Measurements from ENCODE around the gene CENPN. TPM values are rescaled to one million over a fixed set of nuclear protein-coding genes. Genes with fewer than 3 reads are reported as not detected.

CENPN gene
- total RNA-seq, 1 experiment from 2014 or later, result 63.1 TPM

DNA sequence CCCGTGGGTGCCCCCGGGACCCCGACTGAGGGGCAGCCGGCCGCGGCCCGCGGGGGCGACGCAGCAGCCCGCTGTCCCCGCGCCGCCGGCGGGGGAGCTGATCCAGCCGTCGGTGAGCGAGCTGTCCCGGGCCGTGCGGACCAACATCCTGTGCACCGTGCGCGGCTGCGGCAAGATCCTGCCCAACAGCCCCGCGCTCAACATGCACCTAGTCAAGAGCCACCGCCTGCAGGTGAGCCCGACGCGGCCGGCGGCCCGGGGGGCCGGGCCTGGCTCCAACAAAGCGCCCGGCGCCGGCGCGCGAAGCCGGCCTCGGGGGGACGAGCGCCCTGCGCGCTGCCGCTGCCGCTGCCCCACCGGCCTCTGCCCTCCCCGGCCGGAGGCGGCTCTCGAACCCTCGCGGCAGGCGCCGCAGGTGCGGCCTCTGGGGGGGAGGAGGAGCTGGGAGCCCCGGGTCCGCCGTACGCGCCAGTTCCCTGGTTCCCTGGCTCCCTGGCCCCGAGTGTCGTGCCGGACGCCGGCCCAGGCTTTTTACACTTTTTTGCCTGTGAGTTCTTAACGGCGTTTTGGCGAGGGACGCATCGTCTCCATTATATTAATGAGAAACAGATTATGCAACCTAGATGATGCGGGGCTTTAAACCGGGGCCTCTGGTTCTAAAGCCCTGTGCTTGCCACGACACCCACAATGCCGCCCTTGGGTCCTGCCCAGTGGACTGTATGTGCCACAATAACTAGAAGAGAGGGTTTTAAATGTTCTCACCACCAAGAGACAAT, 29.1 kb downstream of the CENPN start:
- no peaks in the 10 kb centered on the region for H3K27me3 ChIP-seq (ENCODE audit: low read length)
- peak overlapping the region; percentile 92 for H3K4me2 ChIP-seq (ENCODE audit: low read length)
- H3K9ac ChIP-seq (ENCODE audit: low read length), result peak overlapping the region; percentile 70
- ATAC-seq, result peak; percentile 56
- BruUV-seq (replicated peaks), result no TSS peak
- H3F3A ChIP-seq (ENCODE audit: low read length, unreplicated experiment), result no peaks in the 10 kb centered on the region
- ChIA-PET CTCF (interaction anchor here (0.6 to 1.3 kb wide), 9 partner anchors 31 to 1400 kb away, joined by 3 to 7 read pairs (median 3); partner anchors contain the start of gene C16orf46), POLR2A (ENCODE audit: unreplicated experiment) (interaction anchor here (0.6 kb wide), 2 partner anchors 29 to 181 kb away, joined by 3 to 21 read pairs; no protein-coding TSS in a partner anchor)
- H3K36me3 ChIP-seq (ENCODE audit: low read depth, low read length), result no peaks in the 10 kb centered on the region
- no peaks in the 10 kb centered on the region for H3K9me2 ChIP-seq (replicated peaks; ENCODE audit: low read length)
- no peak overlapping the region for H3K27ac ChIP-seq (ENCODE audit: low read length)
- intact Hi-C loops (cut with micrococcal nuclease), result loop anchor here (2.0 to 10.0 kb wide), 4 partner anchors 29 to 701 kb away; partner anchors contain the start of genes C16orf46, CENPN and CMC2
- TF ChIP-seq, protein P1, sequence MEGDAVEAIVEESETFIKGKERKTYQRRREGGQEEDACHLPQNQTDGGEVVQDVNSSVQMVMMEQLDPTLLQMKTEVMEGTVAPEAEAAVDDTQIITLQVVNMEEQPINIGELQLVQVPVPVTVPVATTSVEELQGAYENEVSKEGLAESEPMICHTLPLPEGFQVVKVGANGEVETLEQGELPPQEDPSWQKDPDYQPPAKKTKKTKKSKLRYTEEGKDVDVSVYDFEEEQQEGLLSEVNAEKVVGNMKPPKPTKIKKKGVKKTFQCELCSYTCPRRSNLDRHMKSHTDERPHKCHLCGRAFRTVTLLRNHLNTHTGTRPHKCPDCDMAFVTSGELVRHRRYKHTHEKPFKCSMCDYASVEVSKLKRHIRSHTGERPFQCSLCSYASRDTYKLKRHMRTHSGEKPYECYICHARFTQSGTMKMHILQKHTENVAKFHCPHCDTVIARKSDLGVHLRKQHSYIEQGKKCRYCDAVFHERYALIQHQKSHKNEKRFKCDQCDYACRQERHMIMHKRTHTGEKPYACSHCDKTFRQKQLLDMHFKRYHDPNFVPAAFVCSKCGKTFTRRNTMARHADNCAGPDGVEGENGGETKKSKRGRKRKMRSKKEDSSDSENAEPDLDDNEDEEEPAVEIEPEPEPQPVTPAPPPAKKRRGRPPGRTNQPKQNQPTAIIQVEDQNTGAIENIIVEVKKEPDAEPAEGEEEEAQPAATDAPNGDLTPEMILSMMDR (conservative IDR thresholded peaks at IDR 0.05; ENCODE audit: low read depth, low read length), result no peak
- no peak for TF ChIP-seq EZH2 (IDR thresholded peaks at IDR 0.05; ENCODE audit: low read length, unreplicated experiment)
- H3K79me2 ChIP-seq (ENCODE audit: low read length), result peaks cover 41% of the 10 kb centered on the region
- no peaks in the 10 kb centered on the region for H3K9me3 ChIP-seq (ENCODE audit: low read length)
- DNase-seq, result peak; percentile 3
- peak overlapping the region; percentile 94 for H3K4me3 ChIP-seq (ENCODE audit: low read length)
- H2AFZ ChIP-seq (ENCODE audit: low read length), result peak overlapping the region; percentile 59
- H4K20me1 ChIP-seq (ENCODE audit: low read length), result no peaks in the 10 kb centered on the region
- H3K4me1 ChIP-seq (ENCODE audit: insufficient read depth, low read length), result peaks cover 9% of the 10 kb centered on the region

- Histone ChIP-seq H3K9me3 (ENCODE audit: low read length) (no peaks in the 10 kb centered on the region), H3K27ac (ENCODE audit: low read length) (no peak overlapping the region), H3K27me3 (ENCODE audit: low read length) (no peaks in the 10 kb centered on the region), H3K79me2 (ENCODE audit: low read length) (peaks cover 41% of the 10 kb centered on the region), H3K9ac (ENCODE audit: low read length) (peak overlapping the region; percentile 70), H3K9me2 (replicated peaks; ENCODE audit: low read length) (no peaks in the 10 kb centered on the region), H3K36me3 (ENCODE audit: low read depth, low read length) (no peaks in the 10 kb centered on the region), H2AFZ (ENCODE audit: low read length) (peak overlapping the region; percentile 59), H4K20me1 (ENCODE audit: low read length) (no peaks in the 10 kb centered on the region), H3K4me3 (ENCODE audit: low read length) (peak overlapping the region; percentile 94), H3K4me2 (ENCODE audit: low read length) (peak overlapping the region; percentile 92), H3F3A (ENCODE audit: low read length, unreplicated experiment) (no peaks in the 10 kb centered on the region), H3K4me1 (ENCODE audit: insufficient read depth, low read length) (peaks cover 9% of the 10 kb centered on the region)
- TSS peak; percentile 52 for BruUV-seq (replicated peaks)
- CTCF ChIA-PET, result interaction anchor here (1.3 kb wide), 1 partner anchor 162 kb away, joined by 7 read pairs; no protein-coding TSS in a partner anchor
- TF ChIP-seq EZH2phosphoT487 (IDR thresholded peaks at IDR 0.05; ENCODE audit: borderline replicate concordance, low read length) (no peak), EZH2 (IDR thresholded peaks at IDR 0.05; ENCODE audit: low read length, unreplicated experiment) (no peak)
- TF ChIP-seq, protein P1 (conservative IDR thresholded peaks at IDR 0.05; ENCODE audit: low read depth, low read length), result no peak
- ATAC-seq (0 out of 2 replicates have a peak, but pooled peaks have one; percentile 3), DNase-seq (peak; percentile 28)
- POLR2A ChIA-PET (ENCODE audit: unreplicated experiment), result interaction anchor here (0.6 kb wide), 1 partner anchor 29 kb away, joined by 3 read pairs; no protein-coding TSS in a partner anchor
- intact Hi-C loops (cut with micrococcal nuclease), result loop anchor here (5.0 to 10.0 kb wide), 3 partner anchors 40 to 700 kb away; partner anchors contain the start of gene C16orf46
These were observed 29.8 kb downstream of the CENPN start for GRCh38 chr16:81036751-81037350.
